Measurements from ENCODE around the gene MAP4K1. TPM values are rescaled to one million over a fixed set of nuclear protein-coding genes. Genes with fewer than 3 reads are reported as not detected.
"Not testable (repeated sequence)": the region's sequence is repeated elsewhere in the genome, so short reads cannot be mapped to it uniquely, and the experiment has no call there.

The MAP4K1 gene
- total RNA-seq, 1 donor from 2014 or later, result not detected

DNA sequence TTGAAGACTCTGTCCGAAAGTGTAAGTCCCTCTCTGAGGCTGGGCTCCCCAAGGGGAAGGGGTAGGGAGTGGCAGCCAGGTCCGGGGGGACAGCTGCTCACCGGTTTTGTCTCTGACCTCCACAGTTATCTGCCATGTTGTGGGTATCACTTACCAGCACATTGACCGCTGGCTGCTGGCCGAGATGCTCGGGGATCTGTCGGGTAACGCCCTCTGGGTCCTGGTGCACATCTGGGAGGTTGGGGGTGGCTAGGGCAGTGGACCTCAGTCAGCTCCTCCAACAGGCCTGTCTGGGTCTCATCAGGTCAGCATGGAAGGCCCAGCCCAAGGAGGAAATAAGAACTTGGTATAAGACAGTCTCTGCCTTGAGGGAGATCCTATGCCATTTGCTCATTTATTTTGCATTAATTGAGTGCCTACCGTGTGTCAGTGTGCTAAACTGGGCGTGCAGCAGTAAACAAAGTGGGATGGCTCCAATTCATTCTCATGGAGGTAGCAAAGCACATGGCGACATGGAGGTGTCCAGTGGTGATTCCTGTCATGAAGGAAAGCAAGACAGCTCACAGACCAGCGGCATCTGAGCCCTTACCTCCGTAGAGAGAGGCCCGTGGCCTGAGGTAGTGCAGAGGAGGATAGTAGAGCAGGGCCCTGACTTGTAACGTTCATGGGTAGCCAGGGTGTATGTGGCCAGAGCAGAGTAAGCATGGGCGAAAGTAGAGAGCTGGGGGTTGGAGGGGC, 14.9 kb upstream of the MAP4K1 start:
- no peak for DNase-seq (ENCODE audit: low read depth)
- FAIRE-seq, result no peak
- Histone ChIP-seq H3K27me3 (ENCODE audit: control insufficient read depth, insufficient read depth, low read length) (no peaks in the 10 kb centered on the region), H3K36me3 (ENCODE audit: control insufficient read depth, insufficient read depth, low read length) (peaks cover 19% of the 10 kb centered on the region), H3K4me3 (ENCODE audit: low read depth, low read length) (no peak overlapping the region)
- no peak for TF ChIP-seq CTCF (IDR thresholded peaks at IDR 0.05; ENCODE audit: insufficient read depth, low read length, severe bottlenecking)

DNA sequence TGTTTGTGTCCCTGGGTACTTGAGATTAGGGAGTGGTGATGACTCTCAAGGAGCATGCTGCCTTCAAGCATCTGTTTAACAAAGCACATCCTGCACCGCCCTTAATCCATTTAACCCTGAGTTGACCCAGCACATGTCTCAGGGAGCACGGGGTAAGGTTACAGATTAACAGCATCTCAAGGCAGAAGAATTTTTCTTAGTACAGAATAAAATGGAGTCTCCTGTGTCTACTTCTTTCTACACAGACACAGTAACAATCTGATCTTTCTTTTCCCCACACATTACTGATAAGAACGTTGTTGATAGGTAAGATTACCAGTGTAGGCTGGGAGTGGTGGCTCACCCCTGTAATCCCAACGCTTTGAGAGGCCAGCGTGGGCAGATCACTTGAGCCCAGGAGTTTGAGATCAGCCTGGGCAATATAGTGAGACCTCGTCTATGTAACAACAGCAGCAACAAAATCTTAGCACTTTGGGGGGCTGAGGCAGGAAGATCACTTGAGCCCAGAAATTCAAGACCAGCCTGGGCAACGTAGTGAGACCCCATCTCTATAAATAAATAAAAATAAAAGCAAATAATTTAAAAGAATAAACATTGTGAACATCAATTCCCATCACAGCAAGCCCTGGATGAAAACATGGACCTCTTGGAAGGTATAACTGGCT, 14.2 kb upstream of the MAP4K1 start:
- FAIRE-seq; DNase-seq (ENCODE audit: low read depth); H3K4me3 ChIP-seq (ENCODE audit: low read depth, low read length); H3K27me3 ChIP-seq (ENCODE audit: control insufficient read depth, insufficient read depth, low read length): not testable (repeated sequence)
- H3K36me3 ChIP-seq (ENCODE audit: control insufficient read depth, insufficient read depth, low read length), result peaks cover 24% of the 10 kb centered on the region

DNA sequence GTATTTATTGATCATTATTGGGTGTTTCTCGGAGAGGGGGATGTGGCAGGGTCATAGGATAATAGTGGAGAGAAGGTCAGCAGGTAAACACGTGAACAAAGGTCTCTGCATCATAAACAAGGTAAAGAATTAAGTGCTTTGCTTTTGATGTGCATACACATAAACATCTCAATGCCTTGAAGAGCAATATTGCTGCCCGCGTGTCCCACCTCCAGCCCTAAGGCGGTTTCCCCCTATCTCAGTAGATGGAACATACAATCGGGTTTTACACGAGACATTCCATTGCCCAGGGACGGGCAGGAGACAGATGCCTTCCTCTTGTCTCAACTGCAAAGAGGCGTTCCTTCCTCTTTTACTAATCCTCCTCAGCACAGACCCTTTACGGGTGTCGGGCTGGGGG, 13.5 kb upstream of the MAP4K1 start:
- H3K4me3 ChIP-seq (ENCODE audit: low read depth, low read length); DNase-seq (ENCODE audit: low read depth); H3K27me3 ChIP-seq (ENCODE audit: control insufficient read depth, insufficient read depth, low read length); FAIRE-seq: not testable (repeated sequence)
- H3K36me3 ChIP-seq (ENCODE audit: control insufficient read depth, insufficient read depth, low read length), result peaks cover 25% of the 10 kb centered on the region

GRCh38 chr19:38629568-38629967, 11.8 kb upstream of the MAP4K1 start:
- Histone ChIP-seq H3K4me3 (ENCODE audit: low read depth, low read length) (no peak overlapping the region), H3K27me3 (ENCODE audit: control insufficient read depth, insufficient read depth, low read length) (no peaks in the 10 kb centered on the region), H3K36me3 (ENCODE audit: control insufficient read depth, insufficient read depth, low read length) (peaks cover 23% of the 10 kb centered on the region)
- TF ChIP-seq CTCF (IDR thresholded peaks at IDR 0.05; ENCODE audit: insufficient read depth, low read length, severe bottlenecking), result no peak
- FAIRE-seq (no peak), DNase-seq (ENCODE audit: low read depth) (no peak)

DNA sequence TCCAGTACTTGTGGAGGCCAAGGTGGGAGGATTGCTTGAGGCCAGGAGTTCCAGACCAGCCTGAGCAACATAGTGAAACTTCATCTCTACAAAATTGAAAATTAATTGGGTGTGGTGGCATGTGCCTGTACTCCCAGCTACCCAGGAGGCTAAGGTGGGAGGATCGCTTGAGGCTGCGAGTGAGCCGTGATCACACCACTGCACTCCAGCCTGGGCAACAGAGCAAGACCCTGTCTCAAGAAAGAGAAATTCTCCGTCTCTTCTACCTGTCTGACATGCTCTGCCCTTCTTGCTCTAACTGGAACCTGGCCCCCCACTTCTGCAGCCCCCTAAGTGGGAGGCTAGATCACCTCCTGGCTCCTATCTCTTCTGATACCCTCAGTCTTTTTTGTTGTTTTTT, 8.6 kb upstream of the MAP4K1 start:
- Histone ChIP-seq H3K27me3 (ENCODE audit: control insufficient read depth, insufficient read depth, low read length) (no peaks in the 10 kb centered on the region), H3K36me3 (ENCODE audit: control insufficient read depth, insufficient read depth, low read length) (peaks cover 26% of the 10 kb centered on the region), H3K4me3 (ENCODE audit: low read depth, low read length) (no peak overlapping the region)
- FAIRE-seq (no peak), DNase-seq (ENCODE audit: low read depth) (no peak)
- TF ChIP-seq CTCF (IDR thresholded peaks at IDR 0.05; ENCODE audit: insufficient read depth, low read length, severe bottlenecking), result no peak

- Histone ChIP-seq H3K27me3 (ENCODE audit: control insufficient read depth, insufficient read depth, low read length) (no peaks in the 10 kb centered on the region), H3K4me3 (ENCODE audit: low read depth, low read length) (no peak overlapping the region), H3K36me3 (ENCODE audit: control insufficient read depth, insufficient read depth, low read length) (peaks cover 31% of the 10 kb centered on the region)
- FAIRE-seq (no peak), DNase-seq (ENCODE audit: low read depth) (no peak)
- no peak for TF ChIP-seq CTCF (IDR thresholded peaks at IDR 0.05; ENCODE audit: insufficient read depth, low read length, severe bottlenecking)
Observed at GRCh38 chr19:38624822-38625221, 7.1 kb upstream of the MAP4K1 start.

Data from bronchial epithelial cell (primary cell).